ENCODE data around the gene IFT88.
"Not testable (repeated sequence)": the region's sequence is repeated elsewhere in the genome, so short reads cannot be mapped to it uniquely, and the experiment has no call there.

Gene IFT88

DNA sequence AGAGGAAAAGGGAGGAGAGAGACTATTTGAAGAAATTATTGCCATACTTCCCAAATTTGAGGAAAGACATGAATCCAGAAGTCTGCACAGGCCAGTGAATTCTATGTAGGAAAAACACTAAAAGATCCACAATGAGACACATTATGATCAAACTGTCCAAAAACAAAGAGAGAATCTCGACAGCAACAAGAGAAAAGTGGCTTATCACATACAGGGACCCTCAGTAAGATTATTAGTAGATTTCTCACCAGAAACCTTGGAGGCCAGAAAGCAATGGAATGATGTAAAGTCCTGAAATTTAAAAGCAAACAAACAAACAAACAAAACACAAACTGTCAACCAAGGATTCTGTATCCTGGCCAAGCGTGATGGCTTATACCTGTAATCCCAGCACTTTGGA lies 80.8 kb downstream of the IFT88 start:
- DNase-seq = no peak

- DNase-seq = no peak
These were observed 86.0 kb downstream of the IFT88 start for GRCh38 chr13:20652946-20653345.

- DNase-seq = no peak
These were observed 87.2 kb downstream of the IFT88 start for GRCh38 chr13:20654156-20654555.

GRCh38 chr13:20658451-20659040 lies 91.6 kb downstream of the IFT88 start:
- DNase-seq = no peak

- DNase-seq = no peak
These were observed 97.4 kb downstream of the IFT88 start for GRCh38 chr13:20664351-20664750.

DNA sequence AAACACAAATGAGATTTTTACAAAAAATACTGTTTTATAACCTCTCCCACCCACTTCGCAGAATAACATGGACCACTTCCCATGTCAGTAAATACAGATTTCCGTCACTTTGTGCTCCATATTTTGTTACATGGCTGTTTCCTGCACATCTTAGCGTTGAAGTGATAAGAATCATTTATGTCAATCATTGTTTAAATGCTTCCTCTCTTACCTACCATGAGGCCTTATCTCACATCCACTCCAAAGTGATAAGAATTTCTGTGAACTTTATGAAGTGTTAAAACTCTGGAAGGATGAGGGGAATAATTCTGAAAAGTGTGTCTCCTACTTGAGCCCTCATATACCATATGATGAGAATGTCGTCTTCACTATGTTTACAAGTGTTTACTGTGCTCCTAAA lies 100.0 kb downstream of the IFT88 start:
- no peak for DNase-seq

DNA sequence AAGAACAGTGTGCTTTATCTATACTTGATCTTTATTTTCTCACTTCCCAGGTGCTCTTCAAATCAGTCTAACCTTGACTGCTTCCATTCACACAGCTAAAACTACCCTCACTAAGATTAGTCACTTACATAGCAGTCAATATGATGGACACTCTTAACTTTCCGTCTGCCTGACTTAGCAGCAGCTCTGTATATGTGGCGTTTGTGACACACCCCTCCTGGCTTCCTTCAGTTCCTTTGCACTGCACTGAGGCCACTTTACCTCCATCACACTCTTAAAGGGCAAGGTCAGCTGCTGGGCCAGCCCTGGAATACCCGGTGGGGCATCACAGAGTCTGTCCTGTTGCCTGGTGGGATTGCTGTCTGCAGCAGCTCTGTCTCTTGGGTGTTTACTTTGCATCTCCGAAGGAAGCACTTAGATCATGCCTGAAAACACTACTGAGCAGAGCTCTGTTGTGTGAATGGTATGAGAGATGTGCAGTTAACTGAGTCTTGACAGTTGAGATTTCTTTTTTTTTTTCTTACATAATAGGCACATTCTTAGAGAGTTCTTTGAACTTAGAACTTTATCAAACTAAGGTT lies 101.0 kb downstream of the IFT88 start:
- DNase-seq = no peak

GRCh38 chr13:20669162-20669561 lies 102.2 kb downstream of the IFT88 start:
- no peak for DNase-seq

DNA sequence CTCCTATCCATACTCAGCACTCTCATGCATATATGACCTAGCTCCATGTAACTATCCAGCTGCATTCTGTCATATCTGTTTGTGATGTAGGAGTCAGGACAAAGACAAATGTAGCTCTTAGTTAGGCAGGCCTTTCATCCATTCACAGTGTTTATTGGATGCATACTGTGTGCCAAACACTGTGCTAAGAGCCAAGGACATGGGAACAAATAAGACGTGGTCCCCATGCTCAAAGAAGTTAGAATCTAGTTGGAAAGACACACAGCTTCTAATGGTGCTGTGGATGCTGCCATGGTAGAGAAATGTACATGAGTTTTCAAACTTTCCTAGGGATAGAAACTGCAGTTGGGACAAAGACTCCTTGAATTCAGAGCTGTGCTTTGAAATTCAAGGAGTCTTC lies 104.8 kb downstream of the IFT88 start:
- no peak for DNase-seq

DNA sequence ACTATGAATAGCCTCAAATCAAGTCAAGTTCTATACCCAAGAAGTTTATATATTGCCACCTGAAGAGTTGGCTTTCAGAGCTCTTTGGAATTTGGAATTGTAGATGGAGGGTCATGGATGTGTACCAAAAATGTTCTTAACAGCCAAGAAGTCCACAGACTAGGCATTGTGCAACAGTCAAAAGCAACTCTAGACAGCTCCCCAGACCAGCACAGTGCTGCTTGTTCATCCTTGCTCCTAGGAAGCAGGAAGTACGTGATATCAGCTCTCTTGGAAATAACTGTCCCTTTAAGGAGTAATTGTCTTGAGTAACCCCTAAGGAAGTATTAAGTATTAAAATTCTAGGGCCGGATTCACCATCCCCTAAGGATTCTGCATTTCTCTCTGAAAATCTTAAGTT lies 105.8 kb downstream of the IFT88 start:
- no peak for DNase-seq

GRCh38 chr13:20673715-20674114 lies 106.8 kb downstream of the IFT88 start:
- no peak for DNase-seq

DNA sequence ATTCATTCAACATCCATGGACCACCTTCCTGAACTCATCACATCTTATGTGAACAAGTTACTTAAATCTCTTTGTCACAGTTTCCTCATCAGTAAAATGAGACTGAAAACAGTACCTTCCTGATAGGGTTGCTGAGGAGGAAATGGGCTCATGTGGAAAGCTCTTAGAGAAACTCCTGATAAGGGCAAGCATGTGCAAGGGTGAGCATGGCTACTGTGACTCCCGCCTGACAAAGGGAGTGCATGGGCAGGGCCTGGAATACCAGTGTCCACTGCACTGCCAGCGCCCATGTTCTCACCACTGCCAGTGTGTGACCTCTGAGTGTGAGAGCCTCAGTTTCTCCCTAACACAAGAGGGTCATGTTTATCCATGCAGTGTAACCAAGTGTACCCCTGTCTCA lies 109.3 kb downstream of the IFT88 start:
- no peak for DNase-seq

GRCh38 chr13:20678606-20679005 lies 111.6 kb downstream of the IFT88 start:
- DNase-seq = not testable (repeated sequence)

- DNase-seq = no peak
These were observed 112.9 kb downstream of the IFT88 start for GRCh38 chr13:20679879-20680278.

DNA sequence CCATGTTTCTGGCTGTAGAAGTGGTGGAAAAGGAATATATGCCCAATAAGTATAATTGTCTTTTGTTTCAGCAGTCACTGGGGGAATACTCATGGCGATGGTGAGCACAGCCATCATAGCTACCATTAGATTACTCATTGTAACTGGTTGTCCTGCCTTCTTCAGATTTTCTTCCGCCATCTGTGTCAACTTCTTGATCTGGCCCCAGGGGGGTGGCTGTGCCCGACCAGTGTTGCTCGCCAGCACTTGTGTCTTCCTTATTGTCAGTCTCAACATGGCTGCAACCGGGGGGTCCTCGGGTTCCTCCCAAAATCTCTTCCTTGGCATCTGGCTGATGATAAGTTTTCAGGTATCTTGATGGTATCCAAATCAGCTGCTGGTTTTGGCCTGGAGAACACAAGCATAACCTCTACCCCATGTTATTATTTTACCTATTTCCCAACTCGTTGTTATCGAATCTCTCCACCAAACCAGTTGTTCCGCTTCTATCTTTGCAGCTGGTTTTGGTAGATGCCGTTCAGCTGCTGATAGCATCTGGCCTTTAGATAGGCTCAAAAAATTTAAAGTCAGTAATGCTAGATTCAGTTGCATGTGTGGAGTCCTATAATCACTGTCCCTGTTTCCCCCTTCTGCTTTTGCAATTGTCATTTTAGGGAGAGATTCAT lies 113.6 kb downstream of the IFT88 start:
- DNase-seq = no peak

GRCh38 chr13:20681481-20681880 lies 114.5 kb downstream of the IFT88 start:
- not testable (repeated sequence) for DNase-seq

- DNase-seq = no peak
These were observed 115.1 kb downstream of the IFT88 start for GRCh38 chr13:20682061-20682460.

- no peak for DNase-seq
These were observed 117.1 kb downstream of the IFT88 start for GRCh38 chr13:20684041-20684440.

DNA sequence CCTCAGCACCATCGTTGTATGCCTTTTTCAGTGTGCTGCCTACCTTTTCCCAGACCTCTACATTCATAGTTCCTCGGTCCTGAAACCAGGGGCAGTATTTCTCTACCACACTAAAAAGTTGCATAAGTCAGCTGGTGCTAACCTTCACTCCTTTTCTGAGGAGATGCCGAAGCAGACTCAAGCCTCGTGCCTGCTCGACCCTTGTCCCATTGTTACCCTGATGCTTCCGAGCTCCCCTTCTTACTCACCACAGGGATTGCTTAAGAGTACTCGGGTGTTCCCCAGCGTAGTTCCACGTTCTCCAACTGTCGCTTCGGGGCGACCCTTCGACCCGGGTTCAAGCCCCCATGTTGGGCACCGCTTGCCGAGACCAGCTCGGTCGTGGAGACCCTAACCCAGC lies 117.6 kb downstream of the IFT88 start:
- DNase-seq = no peak

- DNase-seq = no peak
These were observed 118.1 kb downstream of the IFT88 start for GRCh38 chr13:20685092-20685491.

GRCh38 chr13:20686167-20686566 lies 119.2 kb downstream of the IFT88 start:
- no peak for DNase-seq

GRCh38 chr13:20686863-20687579 lies 120.1 kb downstream of the IFT88 start:
- DNase-seq = no peak

- DNase-seq = no peak
These were observed 122.3 kb downstream of the IFT88 start for GRCh38 chr13:20689291-20689690.

DNA sequence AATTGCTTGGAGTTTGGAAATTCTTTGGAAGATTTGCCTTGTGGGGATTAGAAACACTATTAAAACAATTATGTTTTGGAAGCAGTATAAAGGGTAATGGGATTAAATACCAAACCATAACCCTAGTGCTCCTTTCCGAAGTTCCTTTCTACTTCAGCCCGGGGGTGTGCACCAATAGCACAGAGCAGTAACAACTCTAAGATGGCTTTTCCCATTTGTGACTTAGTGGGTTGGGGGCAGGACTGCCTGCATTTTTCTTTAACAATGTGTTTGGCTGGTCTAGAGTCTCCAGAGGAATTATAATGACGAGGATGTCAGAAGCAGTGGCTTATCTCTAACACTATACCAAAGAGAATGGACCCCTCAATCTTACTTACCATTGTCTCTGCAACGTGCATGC lies 124.7 kb downstream of the IFT88 start:
- DNase-seq = no peak
